22Rv1 (cell line): ENCODE measurements around the gene ANXA4.
A peak's percentile ranks its signal among the peaks of the same experiment; 100 is the strongest.

Source experiments
- H3K27ac ChIP-seq: fragments of 450-650 bp; 2 replicates; pipeline ENCODE4 v1.5.1; 2017
- ZFX ChIP-seq: fragments of 450-650 bp; IDR thresholded peaks from 2 replicates; pipeline ENCODE4 v1.6.1; 2017; ENCODE audit warnings: antibody characterized with exemption, borderline replicate concordance
- TF ChIP-seq, protein P1 (sequence below): fragments of 450-650 bp; IDR thresholded peaks from 2 replicates; pipeline ENCODE4 v1.5.1; 2017; ENCODE audit warnings: mild to moderate bottlenecking

ANXA4 gene

DNA sequence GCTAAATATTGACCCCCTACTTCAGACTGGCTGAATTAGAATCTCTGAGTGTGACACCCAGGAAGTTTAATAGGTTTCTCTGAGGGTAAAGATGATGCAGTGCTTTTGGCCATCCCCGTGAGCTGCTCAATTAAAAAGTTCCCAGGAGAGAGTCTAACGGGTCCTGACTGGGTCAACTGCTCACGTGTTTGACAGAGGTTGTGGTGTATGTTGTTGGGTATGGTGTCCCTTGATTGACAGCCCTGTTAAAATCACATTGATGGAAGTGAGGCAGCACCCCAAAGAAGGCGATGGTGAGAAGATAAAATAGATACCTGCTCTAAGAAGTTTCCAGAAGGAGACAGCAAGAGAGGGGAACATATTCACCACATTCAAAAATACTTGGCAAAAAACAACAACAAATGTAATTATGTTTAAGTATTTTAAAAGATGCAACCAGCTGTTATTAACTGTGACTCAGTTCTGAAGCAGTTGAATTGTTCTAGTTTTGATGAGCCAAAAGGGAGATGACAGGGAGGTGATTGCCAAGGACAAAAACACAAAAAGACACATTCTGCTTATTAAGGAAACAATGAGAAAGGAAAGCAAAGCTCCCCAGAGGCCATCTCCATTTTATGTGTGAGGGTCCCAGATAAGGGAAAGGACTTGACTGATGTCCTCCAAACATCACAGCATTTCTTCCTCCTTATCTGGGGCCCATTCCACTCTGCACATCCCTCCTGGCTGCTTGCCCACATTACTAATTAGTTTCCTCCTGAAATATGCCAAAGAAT lies 76.0 kb downstream of the ANXA4 start:
- TF ChIP-seq ZFX, result no peak
- TF ChIP-seq, protein P1, sequence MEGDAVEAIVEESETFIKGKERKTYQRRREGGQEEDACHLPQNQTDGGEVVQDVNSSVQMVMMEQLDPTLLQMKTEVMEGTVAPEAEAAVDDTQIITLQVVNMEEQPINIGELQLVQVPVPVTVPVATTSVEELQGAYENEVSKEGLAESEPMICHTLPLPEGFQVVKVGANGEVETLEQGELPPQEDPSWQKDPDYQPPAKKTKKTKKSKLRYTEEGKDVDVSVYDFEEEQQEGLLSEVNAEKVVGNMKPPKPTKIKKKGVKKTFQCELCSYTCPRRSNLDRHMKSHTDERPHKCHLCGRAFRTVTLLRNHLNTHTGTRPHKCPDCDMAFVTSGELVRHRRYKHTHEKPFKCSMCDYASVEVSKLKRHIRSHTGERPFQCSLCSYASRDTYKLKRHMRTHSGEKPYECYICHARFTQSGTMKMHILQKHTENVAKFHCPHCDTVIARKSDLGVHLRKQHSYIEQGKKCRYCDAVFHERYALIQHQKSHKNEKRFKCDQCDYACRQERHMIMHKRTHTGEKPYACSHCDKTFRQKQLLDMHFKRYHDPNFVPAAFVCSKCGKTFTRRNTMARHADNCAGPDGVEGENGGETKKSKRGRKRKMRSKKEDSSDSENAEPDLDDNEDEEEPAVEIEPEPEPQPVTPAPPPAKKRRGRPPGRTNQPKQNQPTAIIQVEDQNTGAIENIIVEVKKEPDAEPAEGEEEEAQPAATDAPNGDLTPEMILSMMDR, result no peak
- H3K27ac ChIP-seq, result no peak overlapping the region

- TF ChIP-seq, protein P1, result no peak
- no peak for TF ChIP-seq ZFX
- H3K27ac ChIP-seq, result peak overlapping the region; percentile 80
Measured at GRCh38 chr2:69827796-69828540, 86.0 kb downstream of the ANXA4 start.

GRCh38 chr2:69828938-69829255 lies 87.0 kb downstream of the ANXA4 start:
- peak overlapping the region; percentile 80 for H3K27ac ChIP-seq
- TF ChIP-seq, protein P1, result no peak
- TF ChIP-seq ZFX, result no peak

DNA sequence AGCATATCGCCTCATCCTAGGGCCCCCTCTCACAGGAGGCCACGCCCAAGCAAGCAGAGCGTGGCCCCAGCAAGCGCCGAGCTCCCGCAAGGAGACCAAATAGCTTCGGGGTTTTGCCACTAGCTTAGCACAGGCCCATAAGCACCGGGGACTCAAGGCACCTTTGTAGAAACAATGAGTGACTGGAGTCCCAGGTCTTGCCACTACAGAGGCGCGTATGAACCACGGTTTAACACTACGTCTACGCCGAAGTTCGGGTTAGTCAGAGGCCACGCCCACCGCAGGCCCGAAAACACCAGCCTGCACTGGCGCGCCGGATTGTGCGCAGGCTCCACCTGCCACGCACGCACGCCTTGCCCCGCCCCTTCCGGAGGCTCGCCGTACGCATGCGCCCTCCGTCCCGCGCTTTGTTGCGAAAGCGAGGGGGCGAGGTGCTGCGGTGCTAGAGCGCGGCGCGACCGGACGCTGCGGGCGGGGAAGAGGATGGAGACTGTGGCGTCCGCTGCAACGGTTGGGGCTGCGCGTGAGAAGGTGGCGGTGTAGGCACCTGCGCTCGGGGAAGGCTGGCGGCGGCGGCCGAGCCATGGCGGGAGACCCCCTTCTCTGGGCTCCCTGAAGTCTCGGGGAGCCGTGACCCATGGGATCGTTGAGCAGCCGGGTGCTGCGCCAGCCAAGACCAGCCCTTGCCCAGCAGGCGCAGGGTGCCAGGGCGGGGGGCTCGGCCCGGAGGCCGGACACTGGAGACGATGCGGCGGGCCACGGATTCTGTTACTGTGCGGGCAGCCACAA lies 87.5 kb downstream of the ANXA4 start, which contains the start of gene GMCL1:
Gene GMCL1, plus strand, starts transcription at position 405 of the 789 bp plus-strand sequence. Its CDS starts 233 bp downstream, at position 638.
- H3K27ac ChIP-seq, result peak within 1 kb of the TSS; percentile 80
- TF ChIP-seq, protein P1, result no peak
- TF ChIP-seq ZFX, result no peak

DNA sequence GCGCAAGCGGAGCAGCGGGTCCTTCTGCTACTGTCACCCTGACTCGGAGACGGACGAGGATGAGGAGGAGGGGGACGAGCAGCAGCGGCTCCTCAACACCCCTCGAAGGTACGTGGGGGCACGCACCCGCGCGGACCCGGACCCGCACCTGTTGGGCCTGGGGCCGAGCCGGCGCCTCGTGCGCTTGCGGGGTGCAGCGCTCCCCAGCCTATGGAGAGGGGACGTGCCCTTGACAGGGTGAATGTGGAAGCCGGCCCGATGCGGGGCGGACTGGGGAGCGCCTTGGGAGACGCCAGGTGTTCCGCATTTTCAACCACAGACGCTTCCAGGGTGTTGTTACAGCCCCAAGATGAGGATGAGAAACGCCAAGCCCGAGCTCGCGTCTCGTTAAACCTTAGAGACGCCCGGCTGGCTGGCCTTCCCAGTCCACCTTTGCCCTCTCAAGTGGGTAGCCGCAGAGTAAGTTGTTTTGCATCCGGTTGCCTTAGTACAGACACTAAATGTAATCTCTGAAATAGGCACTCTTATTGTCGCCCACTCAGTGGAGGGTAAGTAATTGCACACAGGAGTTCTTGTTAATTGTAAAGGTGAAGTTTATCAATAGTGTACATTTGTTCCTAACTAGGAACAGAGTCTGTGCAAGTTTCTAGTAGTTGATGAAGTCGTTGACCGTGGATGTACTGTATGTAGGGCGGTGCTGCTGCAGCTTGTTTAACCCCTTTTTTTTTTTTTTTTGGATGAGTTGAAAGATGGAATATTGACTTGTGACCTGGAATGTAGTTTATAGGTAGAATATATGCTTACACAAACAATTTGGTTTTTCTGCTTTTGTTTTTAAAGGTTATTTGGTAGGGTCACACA lies 88.3 kb downstream of the ANXA4 start:
- no peak for TF ChIP-seq ZFX
- TF ChIP-seq, protein P1, result no peak
- peak overlapping the region; percentile 80 for H3K27ac ChIP-seq

GRCh38 chr2:69830906-69831241 lies 88.9 kb downstream of the ANXA4 start:
- peak overlapping the region; percentile 80; the same call in 1 of the 2 replicates for H3K27ac ChIP-seq
